GM12878 (cell line): ENCODE measurements around the gene LPGAT1. TPM values are rescaled to one million over a fixed set of nuclear protein-coding genes. Genes with fewer than 3 reads are reported as not detected.

Experiments used
- BHLHE40 ChIP-seq, 2 experiments: fragments of 450-650 bp in 1 of 2; IDR thresholded peaks; 2 replicates each; pipeline ENCODE4 v1.6.1; 2011 to 2017; ENCODE audit warnings: low read depth in 2 of 2, borderline replicate concordance in 1 of 2, improper control_type of control experiment in 1 of 2, low read length in 1 of 2, mild to moderate bottlenecking in 1 of 2
- CEBPB ChIP-seq, 2 experiments: fragments of 150-350 bp in 1 of 2; IDR thresholded peaks; 2 replicates each; pipeline ENCODE4 v1.6.1; 2012 to 2014; ENCODE audit warnings: low read depth in 2 of 2, low read length in 2 of 2, borderline replicate concordance in 1 of 2, inconsistent platforms in 1 of 2
- CHD1 ChIP-seq: IDR thresholded peaks from 2 replicates; pipeline ENCODE4 v1.6.1; 2012; ENCODE audit warnings: low read depth, low read length, improper control_type of control experiment
- E2F4 ChIP-seq: IDR thresholded peaks from 2 replicates; pipeline ENCODE4 v1.6.1; 2012; ENCODE audit warnings: low read depth, low read length, improper control_type of control experiment
- EGR1 ChIP-seq, 2 experiments: IDR thresholded peaks; 1 replicate in 1 of 2; 2 replicates in 1 of 2; pipeline ENCODE4 v1.6.1; 2011 to 2012; ENCODE audit warnings: low read depth in 2 of 2, low read length in 2 of 2, borderline replicate concordance in 1 of 2, mild to moderate bottlenecking in 1 of 2, moderate library complexity in 1 of 2
- GATAD2B ChIP-seq: fragments of 450-650 bp; conservative IDR thresholded peaks from 2 replicates; pipeline ENCODE4 v1.6.1; 2017; ENCODE audit warnings: low read depth, mild to moderate bottlenecking, moderate library complexity
- MAX ChIP-seq: IDR thresholded peaks from 2 replicates; pipeline ENCODE4 v1.6.1; 2012; ENCODE audit warnings: low read depth, low read length, improper control_type of control experiment
- MYC ChIP-seq: IDR thresholded peaks from 2 replicates; pipeline ENCODE4 v1.6.1; 2011; ENCODE audit warnings: mild to moderate bottlenecking, low read length, moderate library complexity, inconsistent platforms; ENCODE audit not compliant: insufficient read depth, insufficient replicate concordance, insufficient read length, severe bottlenecking
- NBN ChIP-seq: fragments of 450-650 bp; IDR thresholded peaks from 2 replicates; pipeline ENCODE4 v1.6.1; 2016
- POLR2A ChIP-seq: IDR thresholded peaks from 2 replicates; pipeline ENCODE4 v1.6.1; 2011; ENCODE audit warnings: low read depth, mild to moderate bottlenecking, low read length
- RBBP5 ChIP-seq: fragments of 200-600 bp; sonication (generic); conservative IDR thresholded peaks from 2 replicates; pipeline ENCODE4 v1.6.1; 2016
- RELA ChIP-seq: fragments of 450-650 bp; IDR thresholded peaks from 2 replicates; pipeline ENCODE4 v1.8.0; 2014; ENCODE audit warnings: borderline replicate concordance; ENCODE audit not compliant: partially characterized antibody
- RUNX3 ChIP-seq: IDR thresholded peaks from 2 replicates; pipeline ENCODE4 v1.6.1; 2012; ENCODE audit warnings: low read length, inconsistent platforms
- SRF ChIP-seq, 2 experiments: IDR thresholded peaks; 2 replicates each; pipeline ENCODE4 v1.6.1; 2011; ENCODE audit warnings: low read depth in 2 of 2, low read length in 2 of 2, mild to moderate bottlenecking in 1 of 2, moderate library complexity in 1 of 2
- TAF1 ChIP-seq: IDR thresholded peaks from 2 replicates; pipeline ENCODE4 v1.6.1; 2011; ENCODE audit warnings: mild to moderate bottlenecking, low read depth, low read length, borderline replicate concordance
- polyA plus RNA-seq, 11 experiments: library from polyadenylated mRNA; depleted of rRNA in 4 of 11; unstranded in 6 of 11; stranded (reverse) in 5 of 11; fragments of >200 nt; fragmentation: Nextera tagmentation in 4 of 11; fragmentation: Illumina TruSeq in 1 of 11; extraction: Ambion mirVana in 4 of 11; extraction: Trizol in 1 of 11; gene quantifications; 1 replicate in 1 of 11; 2 replicates in 10 of 11; pipeline versions ENCODE4 v1.2.1 to v1.2.3, GENCODE V29; 2011 to 2016; ENCODE audit warnings: inconsistent platforms in 2 of 11, missing spikeins in 2 of 11, low read depth in 1 of 11
- total RNA-seq, 4 experiments: library from RNA; depleted of rRNA in 3 of 4; stranded (reverse); fragments of >200 nt in 3 of 4; fragmentation: Illumina TruSeq in 1 of 4; extraction: Trizol in 1 of 4; gene quantifications; 2 replicates each; pipeline versions ENCODE4 v1.2.1 to v1.2.3, GENCODE V29; 2013 to 2021
- TF ChIP-seq, protein P1 (sequence below): fragments of 150-350 bp; IDR thresholded peaks from 2 replicates; pipeline ENCODE4 v1.6.1; 2014; ENCODE audit warnings: mild to moderate bottlenecking, low read depth, low read length
- TF ChIP-seq, protein P2 (sequence below): IDR thresholded peaks from 2 replicates; pipeline ENCODE4 v1.6.1; 2012; ENCODE audit warnings: low read depth, low read length, improper control_type of control experiment

LPGAT1 gene
- total and polyA plus RNA-seq, 10 of the 15 experiments (the other 5 are each of a cell fraction or from before 2014, with no cell fraction given), result 5.8 to 40.6 (median 19.2) TPM

- TF ChIP-seq POLR2A (no peak), E2F4 (no peak), RELA (no peak), RBBP5 (no peak), MYC (no peak), TAF1 (0 out of 2 replicates have a peak, but pooled peaks have one; percentile 7), CHD1 (no peak), MAX (no peak), EGR1 (IDR thresholded peaks at IDR 0.05; ENCODE audit: borderline replicate concordance in 1 of 2, low read depth in 2 of 2, low read length in 2 of 2) (peak in 1 of 2 experiments; percentile 37; a peak in 1 of 3 replicates), CEBPB (IDR thresholded peaks at IDR 0.05; ENCODE audit: borderline replicate concordance in 1 of 2, low read depth in 2 of 2, low read length in 2 of 2) (no peak), NBN (no peak), BHLHE40 (IDR thresholded peaks at IDR 0.05; ENCODE audit: borderline replicate concordance in 1 of 2, low read depth in 2 of 2, low read length in 1 of 2) (0 out of 4 replicates have a peak, but pooled peaks of 1 of the 2 experiments have one; percentile 4), GATAD2B (peak; percentile 37; the same call in 1 of the 2 replicates), RUNX3 (peak; percentile 53), SRF (IDR thresholded peaks at IDR 0.05; ENCODE audit: low read depth in 2 of 2, low read length in 2 of 2) (no peak)
- TF ChIP-seq, protein P1, sequence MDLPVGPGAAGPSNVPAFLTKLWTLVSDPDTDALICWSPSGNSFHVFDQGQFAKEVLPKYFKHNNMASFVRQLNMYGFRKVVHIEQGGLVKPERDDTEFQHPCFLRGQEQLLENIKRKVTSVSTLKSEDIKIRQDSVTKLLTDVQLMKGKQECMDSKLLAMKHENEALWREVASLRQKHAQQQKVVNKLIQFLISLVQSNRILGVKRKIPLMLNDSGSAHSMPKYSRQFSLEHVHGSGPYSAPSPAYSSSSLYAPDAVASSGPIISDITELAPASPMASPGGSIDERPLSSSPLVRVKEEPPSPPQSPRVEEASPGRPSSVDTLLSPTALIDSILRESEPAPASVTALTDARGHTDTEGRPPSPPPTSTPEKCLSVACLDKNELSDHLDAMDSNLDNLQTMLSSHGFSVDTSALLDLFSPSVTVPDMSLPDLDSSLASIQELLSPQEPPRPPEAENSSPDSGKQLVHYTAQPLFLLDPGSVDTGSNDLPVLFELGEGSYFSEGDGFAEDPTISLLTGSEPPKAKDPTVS, result no peak
- TF ChIP-seq, protein P2, sequence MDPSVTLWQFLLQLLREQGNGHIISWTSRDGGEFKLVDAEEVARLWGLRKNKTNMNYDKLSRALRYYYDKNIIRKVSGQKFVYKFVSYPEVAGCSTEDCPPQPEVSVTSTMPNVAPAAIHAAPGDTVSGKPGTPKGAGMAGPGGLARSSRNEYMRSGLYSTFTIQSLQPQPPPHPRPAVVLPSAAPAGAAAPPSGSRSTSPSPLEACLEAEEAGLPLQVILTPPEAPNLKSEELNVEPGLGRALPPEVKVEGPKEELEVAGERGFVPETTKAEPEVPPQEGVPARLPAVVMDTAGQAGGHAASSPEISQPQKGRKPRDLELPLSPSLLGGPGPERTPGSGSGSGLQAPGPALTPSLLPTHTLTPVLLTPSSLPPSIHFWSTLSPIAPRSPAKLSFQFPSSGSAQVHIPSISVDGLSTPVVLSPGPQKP, result no peak
Observed at GRCh38 chr1:211830055-211830327, 572 bp downstream of the LPGAT1 start (continued).
